ENCODE measurements around the gene NT5DC3. TPM values are rescaled to one million over a fixed set of nuclear protein-coding genes. Genes with fewer than 3 reads are reported as not detected.
A peak's percentile ranks its signal among the peaks of the same experiment; 100 is the strongest.
"Not testable (repeated sequence)": the region's sequence is repeated elsewhere in the genome, so short reads cannot be mapped to it uniquely, and the experiment has no call there.

NT5DC3 gene
- total RNA-seq, 1 experiment from 2014 or later = 9.0 TPM

DNA sequence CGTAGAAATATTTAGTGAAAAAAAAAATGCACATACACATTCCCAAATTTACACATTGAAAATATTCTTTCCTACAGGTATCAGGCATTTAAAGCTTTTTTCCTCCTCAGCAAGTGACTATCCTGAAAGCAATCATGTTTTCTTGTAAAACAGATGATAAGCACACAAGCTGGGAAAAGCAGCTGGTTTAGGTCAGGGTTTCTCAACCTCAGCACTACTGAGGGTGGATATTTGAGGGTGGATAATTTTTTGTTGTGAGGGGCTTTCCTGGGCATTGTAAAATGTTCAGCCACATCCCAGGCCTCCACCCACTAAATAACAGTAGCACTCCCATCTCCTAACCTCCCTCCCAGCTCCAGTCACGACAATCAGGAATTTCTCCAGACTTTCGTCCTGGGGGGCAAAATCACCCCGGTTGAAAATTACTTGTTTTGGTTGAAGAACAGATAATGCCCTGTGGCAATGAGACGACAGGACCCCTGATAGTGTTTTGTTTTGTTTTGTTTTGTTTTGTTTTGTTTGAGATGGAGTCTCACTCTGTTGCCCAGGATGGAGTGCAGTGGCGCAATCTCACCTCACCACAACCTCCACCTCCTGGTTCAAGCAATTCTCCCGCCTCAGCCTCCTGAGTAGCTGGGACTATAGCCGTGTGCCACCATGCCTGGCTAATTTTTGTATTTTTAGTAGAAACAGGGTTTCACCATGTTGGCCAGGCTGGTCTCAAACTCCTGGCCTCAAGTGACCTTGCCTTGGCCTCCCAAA, 15.0 kb upstream of the NT5DC3 start:
- DNase-seq (ENCODE audit: low spot score) = no peak

DNA sequence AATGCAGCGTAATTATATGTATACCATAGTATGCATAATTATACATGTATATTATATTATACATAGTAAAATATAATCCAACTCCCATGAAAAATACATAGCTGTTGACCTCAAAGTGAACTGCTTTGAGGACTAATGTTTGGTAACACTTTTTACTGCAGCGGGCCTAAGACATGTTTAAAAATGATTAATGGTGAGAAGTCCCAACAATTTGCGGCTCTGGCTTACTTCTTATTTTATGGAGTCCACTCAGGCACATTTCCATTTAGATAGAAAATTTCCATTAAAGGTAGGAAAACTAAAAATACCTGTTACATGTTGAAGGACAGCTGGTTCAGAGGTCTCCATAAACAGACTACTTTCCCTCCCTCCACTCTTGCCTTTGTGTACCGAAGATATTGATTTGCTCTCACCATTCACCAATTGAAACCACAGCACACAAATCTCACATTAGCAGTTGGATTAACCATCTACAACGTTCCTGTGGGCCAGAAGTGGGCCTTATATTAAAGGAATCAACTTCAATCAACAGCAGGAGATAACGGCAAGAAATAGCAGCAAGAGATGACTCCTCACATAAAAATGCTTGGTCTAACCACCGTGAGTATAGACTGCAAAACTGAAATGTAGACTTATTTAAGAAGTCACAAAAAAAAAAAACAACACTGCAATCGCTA, 14.1 kb upstream of the NT5DC3 start:
- no peak for DNase-seq (ENCODE audit: low spot score)

DNA sequence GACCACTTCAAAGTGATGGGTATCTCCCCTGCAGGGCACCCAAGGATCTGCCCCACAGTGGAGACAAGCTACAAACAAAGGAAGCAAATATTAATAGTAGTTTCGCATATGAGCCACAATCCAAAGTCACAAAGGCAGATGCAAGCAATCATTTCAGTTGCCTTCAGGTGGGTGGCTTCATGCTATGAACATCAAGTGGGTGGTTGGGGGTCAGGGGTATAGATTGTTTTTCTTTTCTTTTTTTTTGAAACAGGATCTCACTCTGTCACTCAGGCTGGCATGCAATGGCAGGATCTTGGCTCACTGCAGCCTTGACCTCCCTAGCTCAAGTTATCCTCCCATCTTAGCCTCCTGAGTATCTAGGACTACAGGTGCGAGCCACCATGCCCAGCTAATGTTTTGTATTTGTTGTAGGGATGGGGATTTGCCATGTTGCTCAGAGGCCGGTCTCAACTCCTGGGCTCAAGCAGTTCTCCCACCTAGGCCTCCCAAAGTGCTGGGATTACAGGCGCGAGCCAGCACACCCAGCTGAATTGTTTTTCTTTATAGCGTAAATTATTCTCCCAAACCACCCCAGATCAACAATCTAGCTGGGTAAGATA, 13.4 kb upstream of the NT5DC3 start:
- DNase-seq (ENCODE audit: low spot score) = no peak

DNA sequence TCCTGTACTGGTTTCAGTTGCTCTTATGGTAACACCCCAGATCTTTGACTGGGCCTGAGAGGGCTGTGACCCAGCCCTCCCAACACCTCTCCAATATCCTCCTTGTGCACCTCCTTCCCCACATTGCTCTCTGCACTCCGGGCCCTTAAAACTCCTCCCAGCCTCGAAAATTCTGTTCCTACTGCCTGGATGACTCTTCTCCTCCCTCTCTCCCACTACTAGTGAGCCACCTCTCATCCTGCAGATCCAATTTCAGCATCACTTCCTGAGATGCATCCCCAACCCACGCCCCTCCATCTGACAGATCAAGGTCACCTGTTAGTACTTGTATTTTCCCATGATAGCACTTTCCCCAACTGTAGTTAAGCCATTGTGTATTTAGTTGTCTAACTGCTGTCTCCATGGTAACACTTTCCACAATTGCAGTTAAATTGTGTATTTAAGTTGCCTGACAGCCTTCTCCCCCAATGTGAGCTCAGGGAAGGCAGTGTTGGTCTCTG, 11.5 kb upstream of the NT5DC3 start:
- peak; percentile 32 for DNase-seq (ENCODE audit: low spot score)

DNA sequence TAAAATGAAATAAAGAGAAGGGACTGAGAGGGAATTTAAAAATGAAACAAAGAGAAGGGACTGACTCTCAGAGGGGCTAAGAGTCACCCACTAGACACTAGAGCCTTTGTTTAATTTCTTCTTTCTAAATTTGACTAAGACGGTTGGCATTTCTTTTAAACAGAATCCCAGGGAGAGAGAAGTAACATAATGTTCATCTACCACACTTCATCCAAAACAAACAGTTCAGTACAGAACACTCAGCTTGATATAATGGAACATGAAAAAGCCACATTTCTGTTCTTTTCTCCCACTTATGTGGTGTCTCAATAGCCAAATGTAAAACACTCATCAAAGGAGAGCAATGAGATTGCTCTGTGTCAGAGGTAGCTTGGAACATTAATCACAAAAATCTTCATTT, 10.1 kb upstream of the NT5DC3 start:
- DNase-seq (ENCODE audit: low spot score) = no peak

DNA sequence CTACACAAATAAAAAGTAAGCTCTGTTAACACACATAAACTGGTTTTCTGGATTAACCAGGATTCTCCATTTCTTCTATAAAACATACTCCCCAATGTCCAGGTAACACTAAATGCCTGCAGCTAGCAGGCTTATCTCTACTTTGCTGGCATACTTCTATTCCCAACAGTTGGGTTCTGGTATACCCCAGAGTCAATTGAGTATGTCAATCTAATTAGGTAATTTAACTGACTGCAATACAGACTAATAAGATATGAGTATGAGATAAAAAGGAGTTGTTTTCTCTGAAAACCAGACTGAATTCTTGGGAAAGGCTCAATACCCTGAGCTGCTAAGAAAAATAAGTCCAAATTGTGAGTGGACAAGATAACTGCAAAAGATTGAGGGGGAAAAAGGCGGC, 9.4 kb upstream of the NT5DC3 start:
- no peak for DNase-seq (ENCODE audit: low spot score)

DNA sequence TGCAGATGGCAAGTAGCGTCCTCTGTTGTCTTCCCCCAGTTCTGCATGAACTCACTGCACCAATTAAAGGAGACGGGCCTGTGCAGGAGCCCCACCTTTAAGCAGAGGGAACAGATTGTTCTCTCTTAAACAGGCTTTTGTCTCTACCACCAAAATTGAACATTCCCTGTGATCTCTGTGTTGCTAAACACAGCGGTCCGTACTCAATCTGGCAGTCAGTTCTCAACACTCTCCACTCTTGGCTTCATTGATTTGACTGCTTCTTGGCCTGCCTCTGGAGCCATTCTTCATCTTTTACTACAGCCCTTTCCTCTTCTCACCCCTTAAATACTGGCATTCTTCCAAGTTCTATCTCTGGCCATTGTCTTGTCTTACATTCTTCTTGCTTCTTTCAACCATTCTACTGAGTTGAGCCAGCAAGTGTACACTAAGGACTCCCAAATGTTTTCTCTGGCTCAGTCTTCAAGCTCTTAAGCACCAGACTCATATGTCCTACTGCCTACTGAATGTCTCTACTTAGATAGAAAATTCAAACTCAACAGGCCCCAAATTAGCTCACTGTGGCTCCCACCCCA, 8.0 kb upstream of the NT5DC3 start:
- no peak for DNase-seq (ENCODE audit: low spot score)

DNA sequence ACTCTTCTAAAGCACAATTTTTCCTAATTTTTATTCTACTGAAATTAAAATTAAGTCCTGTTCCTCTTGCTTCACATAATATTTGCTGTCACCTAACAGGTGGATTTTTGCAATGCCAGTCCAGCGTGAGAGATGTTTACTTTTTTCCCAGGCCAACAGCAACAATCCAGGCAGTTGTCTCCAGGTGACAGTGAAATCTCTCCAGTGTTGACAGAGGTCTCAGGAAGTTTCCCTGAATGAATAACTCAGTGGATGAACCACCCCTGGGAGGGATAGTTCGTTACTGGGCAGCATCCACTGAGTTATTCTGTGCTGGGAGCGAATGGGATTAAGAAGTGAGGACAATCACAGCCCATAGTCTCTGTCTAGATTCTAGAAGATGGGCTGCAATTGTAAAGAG, 7.1 kb upstream of the NT5DC3 start:
- peak; percentile 80 for DNase-seq (ENCODE audit: low spot score)

DNA sequence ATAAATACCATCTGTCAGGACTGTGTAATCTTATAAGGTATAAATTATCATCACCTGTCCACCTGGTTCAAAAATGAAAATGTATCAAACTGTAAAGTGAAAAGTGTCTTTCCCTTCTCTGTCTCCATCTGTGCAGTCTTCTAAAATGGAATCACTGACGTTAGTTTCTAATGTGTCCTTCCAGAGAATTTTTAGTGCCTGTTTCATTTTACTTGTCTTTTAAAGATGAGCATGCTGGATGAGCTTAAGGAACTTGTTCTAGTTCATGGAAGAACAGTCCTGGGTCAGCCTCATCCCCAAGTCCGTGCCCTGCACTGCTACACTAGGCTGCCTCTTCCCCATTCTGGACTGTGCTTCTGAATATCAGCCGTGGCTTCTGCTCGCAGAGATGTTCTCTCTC, 5.4 kb upstream of the NT5DC3 start:
- no peak for DNase-seq (ENCODE audit: low spot score)

DNA sequence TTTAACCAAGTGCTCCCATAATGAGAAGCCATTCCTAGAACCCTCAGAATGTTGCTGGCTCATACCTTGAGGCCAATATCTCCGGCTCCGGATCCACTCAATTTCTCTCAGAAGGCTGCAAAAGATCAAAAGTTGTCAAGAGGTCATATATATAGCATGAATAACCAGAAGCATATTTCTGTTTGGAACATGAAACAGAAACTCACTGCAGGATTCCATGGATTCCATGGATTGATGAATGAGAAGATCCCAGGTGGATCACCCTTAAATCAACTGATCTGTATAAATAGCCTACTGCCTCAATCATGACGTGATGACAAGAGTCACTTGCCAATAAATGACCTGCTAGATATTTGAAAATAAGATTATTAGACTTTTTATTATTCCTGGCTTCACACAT, 3.3 kb upstream of the NT5DC3 start:
- no peak for DNase-seq (ENCODE audit: low spot score)

DNA sequence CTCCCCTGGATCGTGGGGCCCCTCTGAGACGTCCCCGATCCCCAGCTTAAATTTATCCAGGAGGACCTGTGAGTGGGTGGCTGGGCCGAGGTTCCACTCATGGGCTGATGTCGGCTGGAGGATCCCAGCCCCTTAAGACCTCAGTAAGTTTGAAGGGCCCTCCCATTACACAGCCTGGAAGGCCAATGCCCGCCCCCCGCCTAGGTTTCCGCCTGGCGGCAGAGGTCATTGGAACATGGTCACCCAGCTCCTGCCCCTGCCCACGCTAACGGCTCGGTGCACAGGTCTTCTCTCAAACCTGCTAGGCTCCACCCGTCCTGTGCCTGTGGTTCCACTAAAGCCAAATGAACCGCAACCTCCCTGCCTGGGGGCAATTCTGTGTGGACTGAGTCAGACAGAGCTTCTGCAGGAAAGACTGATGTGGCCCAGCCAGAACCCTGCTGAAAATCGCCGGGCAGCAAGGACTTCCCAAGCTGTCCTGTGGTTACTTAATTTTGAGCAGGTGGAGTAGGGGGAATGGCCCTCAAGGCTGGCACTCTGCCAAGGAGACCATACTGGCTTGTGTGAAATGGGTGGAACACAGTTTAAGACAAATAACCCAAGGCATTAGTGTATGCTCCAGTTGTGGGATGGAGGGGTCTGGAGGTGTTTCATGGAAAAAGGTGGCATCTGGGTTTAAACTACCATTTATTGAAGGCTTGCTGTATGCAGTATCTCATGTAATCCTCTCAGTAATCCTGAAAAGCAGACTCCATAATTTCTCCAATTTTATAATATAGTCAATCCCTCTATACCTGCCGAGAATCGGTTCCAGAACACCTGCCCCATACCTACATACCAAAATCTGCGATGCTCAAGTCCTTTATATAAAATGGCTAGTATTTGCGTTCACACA, 903 bp upstream of the NT5DC3 start:
- peak; percentile 65 for DNase-seq (ENCODE audit: low spot score)

DNA sequence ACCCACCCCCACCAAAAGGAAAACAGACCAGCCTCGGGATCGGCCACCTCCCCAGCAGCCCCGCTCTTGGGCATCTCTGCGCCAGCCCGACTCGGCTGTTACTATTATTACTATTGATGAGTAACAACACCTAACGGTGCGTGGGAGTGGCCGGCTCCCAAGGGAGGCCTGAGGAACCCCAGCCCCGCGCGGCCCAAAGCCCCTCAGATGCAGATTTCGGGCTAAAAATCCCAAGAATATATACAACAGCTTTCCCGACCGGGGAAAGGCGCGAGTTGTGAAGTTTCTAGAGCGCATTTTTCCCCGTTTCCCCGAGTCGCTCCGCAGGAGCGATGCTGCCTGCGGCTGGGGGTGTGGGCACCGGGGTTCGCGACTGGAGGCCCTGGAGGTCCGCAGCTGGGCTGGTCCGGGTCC, 565 bp downstream of the NT5DC3 start:
- DNase-seq (ENCODE audit: low spot score) = peak; percentile 23

DNA sequence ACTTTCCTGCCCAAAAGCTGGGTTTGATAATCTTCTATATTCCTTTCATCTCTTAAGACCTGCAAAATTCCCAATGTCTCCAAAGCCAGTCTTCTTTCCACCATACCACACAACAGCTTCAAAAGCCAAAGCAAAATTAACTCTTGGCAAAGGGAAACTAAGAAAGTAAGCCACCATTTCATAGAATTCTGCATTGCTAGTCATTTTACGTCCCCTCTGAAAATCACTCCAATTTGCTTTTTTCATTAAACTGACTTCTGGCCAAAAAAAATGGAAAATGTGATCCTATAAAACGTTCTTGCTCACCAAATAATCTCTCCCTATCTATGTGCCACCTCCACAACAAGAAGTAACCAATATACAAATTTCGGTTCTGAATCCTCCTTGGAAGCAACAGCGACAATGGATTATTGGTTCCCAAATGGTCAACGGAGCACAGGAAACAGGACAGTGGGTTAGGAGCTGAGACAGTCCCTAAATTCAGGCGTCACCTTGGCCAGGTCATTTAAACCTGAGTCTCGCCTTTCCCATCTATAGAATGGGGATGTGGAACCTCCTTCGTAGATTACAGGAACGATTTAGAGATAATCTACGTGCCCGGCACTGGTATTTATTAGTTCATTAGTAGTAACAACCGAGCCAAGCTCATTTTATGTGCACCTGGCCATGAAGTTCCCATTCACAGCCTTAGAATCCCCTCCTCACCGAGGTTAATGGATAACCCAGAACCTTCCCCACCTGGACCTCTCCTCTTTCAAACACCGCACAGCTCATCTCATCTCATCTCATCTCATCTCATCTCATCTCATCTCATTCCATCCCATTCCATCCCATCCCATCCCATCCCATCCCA, 1.2 kb downstream of the NT5DC3 start:
- no peak for DNase-seq (ENCODE audit: low spot score)

DNA sequence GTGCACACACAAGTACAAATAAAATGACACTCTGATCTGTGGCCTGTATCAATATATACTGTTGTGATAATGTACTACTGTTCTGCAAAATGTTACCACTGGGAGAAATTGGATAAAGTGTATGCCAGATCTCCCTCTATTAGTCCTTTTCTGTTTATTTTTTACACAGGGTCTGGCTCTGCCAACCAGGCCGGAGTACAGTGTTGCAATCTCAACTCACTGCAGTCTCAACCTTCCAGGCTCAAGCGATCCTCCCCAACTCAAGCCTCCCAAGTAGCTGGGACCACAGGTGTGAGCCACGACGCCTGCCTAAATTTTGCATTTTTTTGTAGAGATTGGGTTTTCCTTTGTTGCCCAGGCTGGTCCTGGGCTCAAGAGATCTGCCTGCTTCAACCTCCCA, 1.9 kb downstream of the NT5DC3 start:
- no peak for DNase-seq (ENCODE audit: low spot score)

DNA sequence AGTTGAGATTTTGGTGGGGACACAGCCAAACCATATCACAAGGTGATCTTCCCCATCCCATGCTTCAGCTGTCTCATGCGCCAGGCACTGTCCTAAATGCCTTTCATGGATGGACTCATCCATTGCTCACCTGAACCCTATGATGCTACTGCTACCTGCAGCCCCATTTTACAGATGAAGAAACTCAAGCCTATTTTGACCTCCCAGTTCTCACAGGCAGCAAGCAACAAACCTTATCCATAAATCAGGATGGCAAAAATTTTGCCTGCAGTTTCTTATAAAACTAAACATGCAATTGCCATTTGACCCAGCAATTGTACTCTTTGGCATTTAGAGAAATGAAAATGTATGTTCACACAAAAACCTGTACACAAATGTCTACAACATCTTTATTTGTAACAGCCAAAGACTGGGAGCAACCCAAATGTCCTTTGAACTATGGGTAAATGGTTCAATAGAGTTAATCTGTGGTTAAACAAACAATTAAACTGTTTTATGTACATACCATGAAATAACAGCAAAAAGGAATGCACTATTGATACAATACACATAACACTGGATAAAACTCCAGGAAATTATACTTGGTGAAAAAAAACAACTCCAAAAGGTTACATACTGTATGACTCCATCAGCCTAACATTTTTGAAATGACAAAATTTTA, 2.6 kb downstream of the NT5DC3 start:
- DNase-seq (ENCODE audit: low spot score) = no peak

DNA sequence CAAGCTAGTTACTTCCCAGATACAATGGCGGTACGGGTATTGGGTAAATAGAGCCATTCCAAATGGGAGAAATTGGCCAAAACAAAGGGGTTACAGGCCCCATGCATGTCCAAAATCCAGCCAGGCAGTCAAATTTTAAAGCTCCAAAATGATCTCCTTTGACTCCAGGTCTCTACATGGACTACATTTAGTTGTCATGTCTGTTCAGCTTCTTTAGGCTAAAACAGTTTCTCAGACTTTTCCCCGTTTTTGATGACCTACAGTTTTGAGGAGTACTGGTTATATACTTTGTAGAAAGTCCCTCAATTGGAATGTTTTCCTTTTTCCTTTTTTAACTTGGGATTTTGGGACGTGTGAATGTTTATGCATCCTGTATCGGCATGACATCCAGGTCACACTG, 4.7 kb downstream of the NT5DC3 start:
- DNase-seq (ENCODE audit: low spot score) = no peak

DNA sequence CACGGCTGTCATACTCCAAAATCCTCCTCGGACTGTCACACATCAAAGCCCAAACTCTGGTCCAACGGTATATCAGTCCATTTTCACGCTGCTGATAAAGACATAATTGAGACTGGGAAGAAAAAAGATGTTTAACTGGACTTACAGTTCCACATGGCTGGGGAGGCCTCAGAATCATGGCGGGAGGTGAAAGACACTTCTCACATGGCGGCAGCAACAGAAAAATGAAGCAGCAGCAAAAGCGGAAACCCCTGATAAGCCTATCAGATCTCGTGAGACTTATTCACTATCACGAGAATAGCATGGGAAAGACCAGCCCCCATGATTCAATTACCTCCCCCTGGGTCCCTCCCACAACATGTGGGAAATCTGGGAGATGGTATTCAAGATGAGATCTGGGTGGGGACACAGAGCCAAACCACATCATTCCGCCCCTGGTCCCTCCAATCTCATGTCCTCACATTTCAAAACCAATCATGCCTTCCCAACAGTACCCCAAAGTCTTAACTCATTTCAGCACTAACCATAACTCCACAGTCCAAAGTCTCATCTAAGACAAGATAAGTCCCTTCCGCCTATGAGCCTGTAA, 5.2 kb downstream of the NT5DC3 start:
- DNase-seq (ENCODE audit: low spot score) = not testable (repeated sequence)

DNA sequence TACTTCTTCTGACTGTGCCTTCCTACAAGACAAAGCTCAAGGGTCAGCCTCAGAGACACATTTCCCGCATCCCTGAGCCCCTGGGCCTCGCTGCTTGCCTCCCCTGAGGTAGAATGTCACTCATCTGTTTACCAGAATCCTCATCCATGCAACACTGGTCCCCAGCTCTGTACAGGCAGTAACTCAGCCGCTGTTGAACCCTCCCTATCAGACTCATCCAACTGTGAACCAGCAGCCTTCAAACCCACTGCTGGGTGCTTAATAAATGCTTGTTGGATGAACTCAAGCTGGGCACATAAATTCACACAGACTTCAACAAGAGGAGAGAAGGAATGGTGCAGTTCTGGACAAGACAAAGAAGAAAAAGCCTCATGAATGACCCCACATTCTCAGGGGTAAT, 6.1 kb downstream of the NT5DC3 start:
- no peak for DNase-seq (ENCODE audit: low spot score)

DNA sequence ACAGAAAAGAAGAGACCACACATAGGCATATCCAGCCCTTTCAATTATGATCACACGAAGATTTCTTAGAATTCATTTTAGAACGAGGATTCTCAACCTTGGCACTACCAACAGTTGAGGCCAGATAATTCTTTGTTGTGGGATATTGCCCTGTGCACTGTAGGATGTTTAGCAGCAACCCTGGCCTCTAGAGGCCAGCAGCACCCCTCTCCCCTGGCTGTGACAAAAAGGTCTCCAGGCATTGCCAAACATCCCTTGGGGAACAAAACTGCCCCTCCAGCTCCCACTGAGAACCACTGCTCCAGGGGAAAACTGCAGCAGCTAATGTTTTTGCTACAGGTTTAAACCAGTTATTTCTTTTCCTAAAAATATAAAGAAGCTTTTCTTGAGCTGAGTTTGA, 7.1 kb downstream of the NT5DC3 start:
- DNase-seq (ENCODE audit: low spot score) = no peak

All from HT-29 (cell line).